Inferior parietal cortex (tissue), 1 donor: ENCODE measurements around the gene TTC23.

Experiments
- DNase-seq: peaks from one replicate; pipeline ENCODE4 v3.0.0-alpha.2; 2016; ENCODE audit errors: extremely low spot score

TTC23 gene

GRCh38 chr15:99165956-99166689, 83.3 kb downstream of the TTC23 start:
- no peak for DNase-seq

- no peak for DNase-seq
Observed at GRCh38 chr15:99165020-99165790, 84.2 kb downstream of the TTC23 start.

DNA sequence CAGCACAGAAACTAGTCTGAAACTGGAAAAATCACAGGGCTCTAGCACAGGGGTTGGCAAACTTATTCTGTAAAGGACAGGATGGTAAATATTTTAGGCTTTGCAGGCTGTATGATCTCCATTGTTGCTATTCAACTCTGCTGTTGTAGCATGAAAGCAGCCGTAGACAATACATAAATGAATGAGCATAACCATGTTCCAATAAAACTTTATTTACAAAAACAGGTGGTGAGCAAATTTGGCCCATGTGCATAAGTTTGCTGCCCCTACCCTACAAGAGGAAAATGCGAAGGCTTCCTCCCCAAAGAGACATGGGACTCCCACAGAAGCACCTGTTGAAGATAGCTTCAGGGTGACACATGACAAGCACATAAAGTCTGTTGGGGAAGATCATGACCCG, 85.3 kb downstream of the TTC23 start:
- no peak for DNase-seq

DNA sequence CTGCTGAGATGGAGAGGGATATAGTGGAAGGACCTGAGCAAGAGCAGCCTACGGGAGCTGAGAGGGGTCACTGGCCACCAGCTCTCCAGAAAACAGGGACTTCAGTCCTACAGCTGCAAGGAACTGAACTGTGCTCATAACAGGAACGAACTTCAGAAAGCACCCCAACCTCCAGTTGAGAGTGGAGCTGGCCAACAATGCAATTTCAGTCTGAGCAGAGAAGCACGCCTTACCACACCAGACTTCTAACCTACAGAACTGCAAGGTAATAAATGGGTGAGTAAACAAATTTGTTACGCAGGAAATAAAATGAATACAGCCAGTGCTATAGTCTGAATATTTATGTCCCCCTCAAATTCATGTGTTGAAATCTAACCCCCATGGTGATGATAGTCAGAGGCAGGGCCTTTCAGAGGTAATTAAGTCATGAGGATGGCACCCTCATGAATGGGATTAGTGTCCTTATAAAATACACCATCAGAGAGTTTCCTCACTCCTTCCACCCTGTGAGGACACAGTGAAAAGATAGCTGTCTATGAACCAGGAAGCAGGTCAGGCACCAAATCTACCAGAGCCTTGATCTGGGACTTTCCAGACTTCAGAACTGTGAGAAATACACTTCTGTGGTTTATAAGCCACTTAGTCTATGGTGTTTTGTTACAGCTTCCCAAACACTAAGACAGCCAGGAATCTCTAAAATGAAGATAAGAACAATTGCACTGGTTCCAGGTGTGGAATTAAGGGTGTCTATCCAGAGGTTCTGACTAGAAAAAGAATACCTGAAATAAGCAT, 85.9 kb downstream of the TTC23 start:
- no peak for DNase-seq

DNA sequence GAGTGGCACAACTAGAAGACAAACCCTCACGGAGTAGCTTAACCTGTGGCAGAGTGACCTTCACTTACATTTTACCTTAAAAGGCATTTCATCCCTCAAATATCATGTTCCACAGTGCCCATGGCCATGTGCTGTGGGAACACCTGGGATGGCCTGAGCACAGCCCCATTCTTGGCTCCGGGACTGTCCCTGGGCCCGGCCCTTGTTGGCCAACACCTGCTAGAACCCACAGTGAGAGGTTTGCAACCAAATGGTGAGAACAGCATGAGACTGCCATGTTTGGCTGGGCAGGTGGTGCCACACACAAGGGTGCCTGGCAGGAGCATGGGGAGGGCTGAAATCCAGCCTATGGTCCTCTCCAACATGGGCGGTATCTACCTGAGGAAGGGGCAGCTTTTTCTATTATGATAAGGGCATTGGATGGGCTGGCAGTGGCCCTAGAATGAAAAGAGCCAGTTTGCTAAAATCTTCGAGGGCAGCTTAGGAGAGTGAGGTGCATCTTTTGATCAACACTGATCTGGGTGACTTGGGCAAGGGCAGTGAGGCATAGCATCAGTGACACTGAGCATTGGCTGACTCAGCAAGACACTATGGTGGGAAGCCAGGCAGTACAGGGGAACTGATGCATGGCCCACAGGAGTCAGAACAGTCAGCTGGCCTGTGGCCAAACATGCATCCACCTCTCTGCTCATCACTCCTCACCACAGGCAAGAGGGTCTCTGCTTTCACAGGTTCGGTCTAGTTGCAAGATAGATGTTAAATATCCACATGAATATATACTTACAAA, 90.6 kb downstream of the TTC23 start:
- no peak for DNase-seq

GRCh38 chr15:99157456-99157855, 91.9 kb downstream of the TTC23 start:
- DNase-seq: no peak

GRCh38 chr15:99155961-99156443, 93.4 kb downstream of the TTC23 start:
- DNase-seq: no peak

- no peak for DNase-seq
Observed at GRCh38 chr15:99154271-99154670, 95.1 kb downstream of the TTC23 start.

- no peak for DNase-seq
Observed at GRCh38 chr15:99153026-99153535, 96.3 kb downstream of the TTC23 start.

GRCh38 chr15:99151156-99151555, 98.2 kb downstream of the TTC23 start:
- DNase-seq: no peak

GRCh38 chr15:99149366-99149765, 100.0 kb downstream of the TTC23 start:
- no peak for DNase-seq

DNA sequence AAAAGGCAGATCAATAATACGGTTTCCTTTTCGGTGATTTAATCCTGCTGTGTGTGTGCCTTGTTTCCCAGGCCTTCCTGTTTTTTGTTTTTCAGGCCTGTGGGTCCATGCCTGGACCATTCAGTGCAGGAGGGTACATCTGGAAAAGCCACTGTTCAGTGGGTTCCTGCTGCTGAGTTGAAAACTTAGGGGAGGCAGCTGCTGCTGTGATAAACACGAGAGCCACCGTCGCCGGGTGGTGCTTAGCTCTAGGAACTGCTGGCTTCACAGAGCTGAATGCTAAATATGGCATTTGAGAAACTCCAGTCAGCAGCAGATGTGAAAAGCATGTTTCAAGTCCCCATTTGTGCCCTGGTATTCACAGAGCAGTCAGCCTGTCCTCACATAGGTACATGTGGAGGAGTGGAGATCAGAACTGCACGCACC, 100.5 kb downstream of the TTC23 start:
- DNase-seq: peak; percentile 29

DNA sequence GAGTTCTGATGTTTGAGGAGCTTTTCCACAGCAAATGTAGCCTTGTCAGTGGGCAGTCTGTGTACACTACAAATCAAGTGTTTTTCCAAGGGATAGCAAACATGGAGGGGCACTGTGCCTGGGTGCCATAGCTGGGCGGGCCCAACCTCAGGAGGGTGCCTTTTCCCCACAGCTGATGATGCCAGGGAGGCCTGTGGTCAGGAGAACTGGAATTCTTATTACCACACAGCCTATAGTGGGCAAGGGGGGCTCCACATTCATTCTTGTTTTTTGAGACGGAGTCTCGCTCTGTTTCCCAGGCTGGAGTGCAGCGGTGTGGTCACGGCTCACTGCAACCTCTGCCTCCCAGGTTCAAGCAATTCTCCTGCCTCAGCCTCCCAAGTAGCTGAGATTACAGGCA, 102.7 kb downstream of the TTC23 start:
- no peak for DNase-seq

DNA sequence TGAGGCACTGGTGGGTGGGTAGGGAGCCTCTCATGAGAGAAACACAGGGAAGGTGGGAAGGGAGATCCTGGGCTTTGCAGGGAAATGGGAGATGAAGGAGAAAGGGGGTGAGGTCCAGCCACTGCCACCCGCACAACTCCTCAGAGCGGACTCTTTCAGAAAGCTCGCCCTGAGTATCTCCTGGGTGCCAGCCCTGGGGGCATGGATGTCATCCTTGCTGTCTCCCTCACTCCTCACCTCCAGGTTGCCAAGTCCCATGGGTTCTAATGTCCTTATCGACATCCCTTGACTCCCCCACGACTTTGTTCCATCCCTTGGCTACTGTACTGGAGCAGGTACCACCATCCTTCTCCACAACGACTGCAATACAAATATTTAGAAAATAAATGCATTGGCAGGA, 103.6 kb downstream of the TTC23 start:
- no peak for DNase-seq

GRCh38 chr15:99145005-99145404, 104.4 kb downstream of the TTC23 start:
- DNase-seq: no peak

GRCh38 chr15:99143655-99144610, 105.4 kb downstream of the TTC23 start:
- DNase-seq: no peak

- DNase-seq: no peak
Observed at GRCh38 chr15:99143242-99143641, 106.1 kb downstream of the TTC23 start.

GRCh38 chr15:99142562-99142961, 106.8 kb downstream of the TTC23 start:
- no peak for DNase-seq

GRCh38 chr15:99141943-99142342, 107.4 kb downstream of the TTC23 start:
- DNase-seq: no peak

GRCh38 chr15:99140590-99140989, 108.8 kb downstream of the TTC23 start:
- DNase-seq: no peak
